Activated naive CD4-positive, alpha-beta T cell treated with anti-CD3 and anti-CD28 coated beads, Interleukin-2, amount 50 U/mL, for 24 hours (primary cell): ENCODE data around the gene METTL17.
"Not testable (repeated sequence)": the region's sequence is repeated elsewhere in the genome, so short reads cannot be mapped to it uniquely, and the experiment has no call there.

ENCODE experiments used
- H3K27ac Mint-ChIP-seq: one replicate; pipeline ENCODE4 v1.8.0; 2021; ENCODE audit warnings: mild to moderate bottlenecking, mixed read lengths
- H3K27me3 Mint-ChIP-seq: one replicate; pipeline ENCODE4 v1.8.0; 2021; ENCODE audit warnings: mixed read lengths
- H3K36me3 Mint-ChIP-seq: one replicate; pipeline ENCODE4 v1.8.0; 2021; ENCODE audit warnings: mixed read lengths
- H3K4me1 Mint-ChIP-seq: one replicate; pipeline ENCODE4 v1.8.0; 2021; ENCODE audit warnings: mixed read lengths
- H3K4me3 Mint-ChIP-seq: one replicate; pipeline ENCODE4 v1.8.0; 2021; ENCODE audit warnings: mild to moderate bottlenecking, mixed read lengths
- H3K9me3 Mint-ChIP-seq: one replicate; pipeline ENCODE4 v1.8.0; 2021; ENCODE audit warnings: mixed read lengths

Gene METTL17

DNA sequence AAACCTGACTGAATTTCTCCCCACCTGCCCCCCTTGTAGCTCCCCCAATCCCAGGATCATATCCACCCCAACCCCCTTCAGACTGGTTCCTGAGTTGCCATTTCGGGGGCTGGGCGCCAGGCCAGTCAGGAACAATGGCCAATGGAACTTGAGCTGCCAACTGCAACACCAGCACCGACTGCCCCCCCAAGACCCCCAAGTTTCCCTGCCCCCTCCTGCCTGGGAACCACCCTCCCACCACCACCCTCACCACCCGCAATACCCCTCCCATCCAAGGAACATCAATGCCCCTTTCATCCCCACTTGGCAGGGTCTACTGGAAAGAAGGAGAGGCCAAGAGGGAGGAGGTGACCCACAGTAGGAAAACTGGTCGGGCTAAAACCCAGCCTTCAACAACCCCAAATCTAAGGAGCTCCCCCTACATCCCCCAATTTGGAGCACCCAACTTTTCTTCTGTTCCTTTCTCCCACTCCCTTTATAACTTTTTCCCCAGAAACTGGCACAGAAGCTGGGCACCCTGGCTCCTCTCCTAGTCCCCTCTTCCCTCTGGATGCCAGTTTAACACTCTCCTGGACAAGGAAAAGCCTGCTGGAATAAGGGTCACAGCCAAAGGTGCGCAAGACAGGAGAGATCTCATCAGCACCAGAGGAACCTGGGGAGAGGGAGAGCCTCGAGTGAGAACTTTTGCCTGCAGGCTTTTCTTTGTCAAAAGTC is 36.7 kb downstream of the METTL17 start:
- H3K4me1 Mint-ChIP-seq = peaks cover 16% of the 10 kb centered on the region
- no peak overlapping the region for H3K27ac Mint-ChIP-seq
- no peak overlapping the region for H3K4me3 Mint-ChIP-seq
- no peaks in the 10 kb centered on the region for H3K36me3 Mint-ChIP-seq
- H3K9me3 Mint-ChIP-seq = no peaks in the 10 kb centered on the region
- H3K27me3 Mint-ChIP-seq = no peaks in the 10 kb centered on the region

DNA sequence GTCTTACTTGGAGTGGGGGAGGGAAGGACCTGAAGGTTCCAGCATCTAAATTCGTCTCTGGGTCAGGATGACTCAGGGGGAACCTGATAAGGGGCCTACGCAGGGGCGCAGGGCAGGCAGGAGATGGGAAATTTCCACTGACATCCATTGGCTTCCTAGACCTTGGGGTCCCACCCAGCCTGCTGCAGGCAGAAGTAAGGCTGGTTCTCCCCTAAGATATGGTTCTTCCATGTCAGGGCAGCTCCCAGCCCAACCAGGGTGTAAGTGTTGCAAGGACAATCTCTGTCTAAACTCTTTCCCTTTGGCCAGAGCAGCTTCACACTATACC is 37.2 kb downstream of the METTL17 start:
- Mint-ChIP-seq H3K36me3 (no peaks in the 10 kb centered on the region), H3K27ac (no peak overlapping the region), H3K9me3 (no peaks in the 10 kb centered on the region), H3K4me3 (no peak overlapping the region), H3K4me1 (peaks cover 16% of the 10 kb centered on the region), H3K27me3 (no peaks in the 10 kb centered on the region)

GRCh38 chr14:21029917-21030316 is 40.1 kb downstream of the METTL17 start, which contains the start of gene TPPP2:
Gene TPPP2, plus strand, starts transcription at chr14:21030217. Its CDS starts 365 bp downstream, at chr14:21030582.
- H3K27me3 Mint-ChIP-seq = no peaks in the 10 kb centered on the region
- no peaks in the 10 kb centered on the region for H3K36me3 Mint-ChIP-seq
- no peak within 1 kb of the TSS for H3K27ac Mint-ChIP-seq
- H3K4me3 Mint-ChIP-seq = no peak within 1 kb of the TSS
- H3K4me1 Mint-ChIP-seq = no peaks in the 10 kb centered on the region
- H3K9me3 Mint-ChIP-seq = no peaks in the 10 kb centered on the region

- H3K9me3 Mint-ChIP-seq = no peaks in the 10 kb centered on the region
- no peak overlapping the region for H3K27ac Mint-ChIP-seq
- H3K4me3 Mint-ChIP-seq = no peak overlapping the region
- no peaks in the 10 kb centered on the region for H3K4me1 Mint-ChIP-seq
- no peaks in the 10 kb centered on the region for H3K27me3 Mint-ChIP-seq
- H3K36me3 Mint-ChIP-seq = no peaks in the 10 kb centered on the region
Observed at GRCh38 chr14:21030531-21030930, 40.8 kb downstream of the METTL17 start.

DNA sequence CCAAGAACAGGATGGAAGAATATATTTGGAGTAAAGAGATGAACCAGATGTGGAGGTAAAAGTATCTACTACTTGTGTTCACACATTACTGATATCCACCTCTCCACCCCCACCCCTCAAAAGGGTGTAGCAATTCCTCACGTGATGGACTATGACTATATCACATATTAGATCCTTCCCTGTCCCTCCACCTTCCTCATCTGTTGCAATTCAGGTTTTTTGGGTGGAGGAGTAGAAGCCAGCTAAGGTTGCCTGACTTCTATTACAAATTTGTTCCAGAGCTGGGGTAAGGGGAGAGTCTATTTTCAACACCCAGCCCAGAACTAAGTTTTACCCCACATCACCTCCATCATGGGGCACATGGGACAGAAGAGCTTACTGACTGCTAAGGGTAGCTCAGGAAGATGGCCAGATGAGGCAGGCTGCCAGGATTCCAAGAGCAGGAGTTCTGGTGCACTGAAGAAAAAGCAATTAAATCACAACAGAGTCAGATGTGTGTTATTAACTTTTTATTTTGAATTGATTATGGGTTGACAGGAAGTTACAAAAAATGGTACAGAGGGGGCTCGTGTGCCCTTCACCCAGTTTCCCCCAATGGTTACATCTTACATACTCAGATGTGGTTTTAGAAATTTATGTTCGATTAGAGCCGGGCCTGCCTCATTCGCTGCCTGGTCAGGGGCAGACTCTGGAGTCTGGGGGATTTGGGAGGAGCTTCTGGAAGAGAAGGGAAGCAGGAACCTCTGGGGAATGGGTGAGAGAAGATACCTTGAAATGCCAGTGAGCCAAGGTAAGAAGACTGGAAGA is 42.7 kb downstream of the METTL17 start:
- H3K27me3 Mint-ChIP-seq = no peaks in the 10 kb centered on the region
- H3K4me3 Mint-ChIP-seq = no peak overlapping the region
- no peaks in the 10 kb centered on the region for H3K4me1 Mint-ChIP-seq
- no peaks in the 10 kb centered on the region for H3K36me3 Mint-ChIP-seq
- H3K9me3 Mint-ChIP-seq = no peaks in the 10 kb centered on the region
- H3K27ac Mint-ChIP-seq = no peak overlapping the region

DNA sequence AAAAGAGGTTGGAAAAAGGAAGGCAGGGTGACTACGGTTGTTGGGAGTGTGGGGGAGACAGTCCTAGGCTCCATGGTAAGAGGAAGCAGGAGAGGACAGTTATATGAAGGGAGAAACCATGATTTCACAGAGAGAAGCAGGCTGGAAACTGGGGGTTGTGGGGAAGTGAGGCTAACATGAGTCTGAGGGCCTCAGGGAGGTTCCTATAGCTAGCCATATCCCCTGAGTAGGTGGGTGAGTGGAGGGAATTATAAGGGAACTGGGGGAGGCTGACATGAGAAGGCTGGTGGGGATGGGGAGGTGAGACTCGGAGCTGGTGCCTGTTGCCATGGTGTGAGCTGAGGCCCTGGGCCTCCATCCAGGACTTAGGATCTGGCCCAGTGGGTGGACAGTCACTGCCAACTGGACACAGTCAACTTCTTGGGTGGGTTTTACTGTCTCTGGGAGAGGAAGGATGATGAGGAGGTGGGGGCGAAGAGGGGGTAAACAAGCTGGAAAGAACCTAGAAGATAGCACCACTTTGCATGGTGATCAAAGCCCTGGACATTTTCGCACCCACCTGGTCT is 43.4 kb downstream of the METTL17 start:
- H3K4me3 Mint-ChIP-seq = no peak overlapping the region
- H3K9me3 Mint-ChIP-seq = no peaks in the 10 kb centered on the region
- no peak overlapping the region for H3K27ac Mint-ChIP-seq
- H3K4me1 Mint-ChIP-seq = no peaks in the 10 kb centered on the region
- no peaks in the 10 kb centered on the region for H3K36me3 Mint-ChIP-seq
- H3K27me3 Mint-ChIP-seq = no peaks in the 10 kb centered on the region

GRCh38 chr14:21034707-21035106 is 44.9 kb downstream of the METTL17 start, which contains the start of gene RNASE13:
Gene RNASE13, minus strand, starts transcription at chr14:21034807. Its CDS starts 519 bp downstream, at chr14:21034288.
- Mint-ChIP-seq H3K4me3 (no peak within 1 kb of the TSS), H3K36me3 (no peaks in the 10 kb centered on the region), H3K27ac (no peak within 1 kb of the TSS), H3K4me1 (no peaks in the 10 kb centered on the region), H3K9me3 (no peaks in the 10 kb centered on the region), H3K27me3 (no peaks in the 10 kb centered on the region)

DNA sequence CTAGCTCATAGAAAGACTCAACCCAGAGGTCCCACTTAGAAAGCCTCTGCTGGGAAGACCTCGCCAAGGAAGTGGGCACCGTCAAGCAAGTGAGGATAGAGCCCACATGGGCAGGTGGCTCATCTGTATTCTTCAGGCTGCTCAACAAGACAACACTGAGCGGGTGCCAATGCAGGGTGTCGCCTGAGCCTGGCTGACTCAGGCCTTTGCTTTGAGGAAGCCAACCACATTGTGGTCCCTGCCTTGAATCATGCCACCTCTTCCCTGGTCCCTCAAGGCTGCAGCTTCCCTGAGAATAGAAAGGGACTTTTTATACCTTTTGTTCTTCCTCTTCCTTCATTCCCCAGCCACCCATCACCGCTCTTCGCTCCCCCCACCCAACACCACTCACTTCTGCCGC is 47.0 kb downstream of the METTL17 start:
- no peak overlapping the region for H3K27ac Mint-ChIP-seq
- H3K9me3 Mint-ChIP-seq = no peaks in the 10 kb centered on the region
- H3K27me3 Mint-ChIP-seq = no peaks in the 10 kb centered on the region
- no peaks in the 10 kb centered on the region for H3K36me3 Mint-ChIP-seq
- H3K4me3 Mint-ChIP-seq = no peak overlapping the region
- H3K4me1 Mint-ChIP-seq = no peaks in the 10 kb centered on the region

- no peaks in the 10 kb centered on the region for H3K4me1 Mint-ChIP-seq
- H3K36me3 Mint-ChIP-seq = no peaks in the 10 kb centered on the region
- no peaks in the 10 kb centered on the region for H3K9me3 Mint-ChIP-seq
- no peak overlapping the region for H3K27ac Mint-ChIP-seq
- H3K4me3 Mint-ChIP-seq = no peak overlapping the region
- no peaks in the 10 kb centered on the region for H3K27me3 Mint-ChIP-seq
Observed at GRCh38 chr14:21037156-21037555, 47.4 kb downstream of the METTL17 start.

- no peak overlapping the region for H3K27ac Mint-ChIP-seq
Observed at GRCh38 chr14:21038441-21039422, 49.0 kb downstream of the METTL17 start.

GRCh38 chr14:21039585-21040369 is 50.0 kb downstream of the METTL17 start:
- Mint-ChIP-seq H3K27me3 (peaks cover 3% of the 10 kb centered on the region), H3K27ac (peak overlapping the region; percentile 3), H3K9me3 (no peaks in the 10 kb centered on the region)

More at GRCh38 chr14:21038441-21039422, 49.0 kb downstream of the METTL17 start:
- Mint-ChIP-seq H3K27me3 (peaks cover 3% of the 10 kb centered on the region), H3K4me3 (no peak overlapping the region), H3K9me3 (no peaks in the 10 kb centered on the region), H3K36me3 (no peaks in the 10 kb centered on the region), H3K4me1 (no peaks in the 10 kb centered on the region)

DNA sequence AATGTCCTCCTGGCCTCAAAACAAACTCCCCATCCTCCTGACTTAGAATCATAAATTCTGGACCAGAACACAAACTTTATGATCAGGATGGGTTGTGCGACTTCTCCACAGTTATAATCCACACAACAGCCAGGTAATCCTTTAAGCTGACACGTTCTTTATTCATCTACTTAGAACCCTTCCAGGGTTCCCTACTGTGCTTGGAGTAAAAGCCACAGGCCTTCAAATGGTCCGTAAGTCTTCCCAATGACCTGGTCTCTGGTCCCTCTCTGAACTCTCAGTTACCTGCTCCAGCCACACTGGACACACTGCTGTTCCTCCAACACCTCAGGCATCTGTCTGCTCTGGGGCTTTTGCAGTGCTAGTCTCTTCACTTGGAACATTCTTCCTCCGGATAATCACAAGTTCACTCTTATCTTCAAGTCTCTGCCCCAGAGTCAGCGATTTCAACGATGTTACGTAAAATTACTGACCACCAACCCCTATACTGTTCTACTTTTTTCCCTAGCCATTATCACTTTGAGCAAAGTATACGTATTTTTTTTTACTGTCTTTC is 50.7 kb downstream of the METTL17 start:
- Mint-ChIP-seq H3K4me1 (peaks cover 9% of the 10 kb centered on the region), H3K36me3 (no peaks in the 10 kb centered on the region), H3K9me3 (no peaks in the 10 kb centered on the region), H3K4me3 (no peak overlapping the region), H3K27me3 (peaks cover 3% of the 10 kb centered on the region), H3K27ac (no peak overlapping the region)

More at GRCh38 chr14:21039585-21040369, 50.0 kb downstream of the METTL17 start:
- Mint-ChIP-seq H3K4me3 (no peak overlapping the region), H3K36me3 (no peaks in the 10 kb centered on the region), H3K4me1 (peaks cover 8% of the 10 kb centered on the region)

DNA sequence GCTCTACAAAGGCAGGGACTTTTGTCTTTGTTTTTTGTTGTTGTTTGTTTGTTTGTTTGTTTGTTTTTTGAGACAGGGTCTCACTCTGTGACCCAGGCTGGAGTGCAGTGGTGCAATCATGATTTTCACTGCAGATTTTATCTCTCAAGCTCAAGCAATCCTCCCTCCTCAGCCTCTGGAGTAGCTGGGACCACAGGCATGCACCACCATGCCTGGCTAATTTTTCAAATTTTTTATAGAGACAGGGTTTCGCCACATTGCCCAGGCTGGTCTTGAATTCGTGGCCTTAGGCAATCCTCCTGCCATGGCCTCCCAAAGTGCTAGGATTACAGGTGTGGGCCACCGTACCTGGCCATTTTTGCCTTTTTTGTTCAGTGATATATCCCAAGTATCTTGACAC is 51.2 kb downstream of the METTL17 start:
- H3K27me3 Mint-ChIP-seq, H3K4me1 Mint-ChIP-seq, H3K36me3 Mint-ChIP-seq, H3K4me3 Mint-ChIP-seq, H3K27ac Mint-ChIP-seq, H3K9me3 Mint-ChIP-seq: not testable (repeated sequence)

- Mint-ChIP-seq H3K9me3 (no peaks in the 10 kb centered on the region), H3K36me3 (no peaks in the 10 kb centered on the region), H3K4me1 (peaks cover 9% of the 10 kb centered on the region), H3K27ac (peak within 1 kb of the TSS; percentile 42), H3K27me3 (peaks cover 3% of the 10 kb centered on the region), H3K4me3 (no peak within 1 kb of the TSS)
Observed at GRCh38 chr14:21041676-21042433, 52.1 kb downstream of the METTL17 start, which contains the start of gene RNASE7. Gene RNASE7, plus strand, starts transcription at chr14:21042362. Its CDS starts 631 bp downstream, at chr14:21042993.
